Activated naive CD8-positive, alpha-beta T cell treated with anti-CD3 and anti-CD28 coated beads, Interleukin-2, amount 10 ng/mL, durations not matched to agents 7 days and 5 days (primary cell): ENCODE results near the gene SLC3A2. TPM values are rescaled to one million over a fixed set of nuclear protein-coding genes. Genes with fewer than 3 reads are reported as not detected.
A peak's percentile ranks its signal among the peaks of the same experiment; 100 is the strongest.
"Not testable (repeated sequence)": the region's sequence is repeated elsewhere in the genome, so short reads cannot be mapped to it uniquely, and the experiment has no call there.

Experiments
- ATAC-seq: fragments of 150-1000 bp; cut with Tn5 transposase; one replicate; pipeline ENCODE4 v1.10.0; 2021; ENCODE audit warnings: low read depth, moderate library complexity
- POLR2A ChIA-PET: fragments of 350-600 bp; sonication (Branson Sonifier 250); formaldehyde crosslinking; loops from one replicate; lab custom pipeline; 2021; ENCODE audit warnings: antibody characterized with exemption; lab: Charles Lee
- DNase-seq: peaks from one replicate; pipeline ENCODE4 v3.0.0; 2021
- H3K27ac Mint-ChIP-seq: one replicate; pipeline ENCODE4 v1.8.0; 2022; ENCODE audit warnings: mild to moderate bottlenecking, mixed read lengths
- H3K27me3 Mint-ChIP-seq: one replicate; pipeline ENCODE4 v1.8.0; 2022; ENCODE audit warnings: mild to moderate bottlenecking, moderate library complexity, mixed read lengths
- H3K36me3 Mint-ChIP-seq: one replicate; pipeline ENCODE4 v1.8.0; 2021; ENCODE audit warnings: mild to moderate bottlenecking, mixed read lengths
- H3K4me1 Mint-ChIP-seq: one replicate; pipeline ENCODE4 v1.8.0; 2021; ENCODE audit warnings: mixed read lengths
- H3K4me3 Mint-ChIP-seq: one replicate; pipeline ENCODE4 v1.8.0; 2022; ENCODE audit warnings: mild to moderate bottlenecking, moderate library complexity, mixed read lengths
- H3K9me3 Mint-ChIP-seq: one replicate; pipeline ENCODE4 v1.8.0; 2021; ENCODE audit warnings: mixed read lengths
- total RNA-seq, 2 experiments: library from RNA; stranded (reverse); gene quantifications; one replicate each; pipeline ENCODE4 v1.2.3, GENCODE V29; 2021

SLC3A2 gene
- total RNA-seq, 2 experiments from 2014 or later, result 222 to 228 TPM

DNA sequence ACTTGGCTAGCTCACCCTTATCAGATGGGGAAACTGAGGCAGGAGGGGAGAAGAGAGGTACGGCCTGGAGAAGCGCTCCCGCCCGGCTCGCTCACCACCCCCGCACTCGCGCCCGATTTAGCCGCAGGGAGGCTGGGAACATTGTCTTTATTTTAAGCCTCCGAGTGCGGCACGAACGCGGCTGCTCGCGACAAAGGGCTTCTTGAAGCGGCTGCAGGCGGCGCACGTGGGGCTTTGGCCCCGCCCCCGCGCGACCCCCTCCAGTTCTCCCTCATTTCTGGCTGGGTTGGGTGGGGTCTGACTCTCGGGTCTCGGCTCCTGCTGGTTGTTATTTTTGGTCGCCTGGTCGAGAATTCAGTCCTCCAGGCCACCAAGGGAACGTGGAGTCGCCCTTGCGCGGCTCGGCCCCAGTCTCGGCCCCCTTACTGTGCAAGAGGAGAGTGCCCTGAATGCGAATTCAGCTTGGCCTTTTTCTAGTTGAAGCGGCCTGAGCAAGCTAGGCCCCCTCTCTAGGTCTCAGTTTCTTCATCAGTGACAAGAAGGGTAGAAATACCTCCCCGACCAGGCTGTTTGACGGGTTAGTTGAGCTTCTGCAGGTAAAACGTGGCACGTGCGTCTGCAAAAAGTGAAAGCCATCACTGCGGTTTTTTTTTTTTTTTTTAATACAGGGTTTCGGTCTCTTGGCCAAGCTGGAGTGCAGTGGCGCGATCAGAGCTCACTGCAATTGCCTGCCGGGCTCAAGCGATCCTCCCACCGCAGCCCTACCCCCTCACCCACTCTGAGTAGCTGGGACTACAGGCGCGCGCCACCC is 43.1 kb downstream of the SLC3A2 start:
- no peaks in the 10 kb centered on the region for H3K9me3 Mint-ChIP-seq
- no peaks in the 10 kb centered on the region for H3K36me3 Mint-ChIP-seq
- peak overlapping the region; percentile 60 for H3K4me3 Mint-ChIP-seq
- POLR2A ChIA-PET, result interaction anchor here (0.6 to 1.0 kb wide), 3 partner anchors 34 to 367 kb away, joined by 3 to 5 read pairs (median 4); no protein-coding TSS in a partner anchor
- H3K4me1 Mint-ChIP-seq, result peaks cover 12% of the 10 kb centered on the region
- DNase-seq (no peak), ATAC-seq (no peak)
- H3K27me3 Mint-ChIP-seq, result peaks cover 82% of the 10 kb centered on the region
- H3K27ac Mint-ChIP-seq, result no peak overlapping the region

DNA sequence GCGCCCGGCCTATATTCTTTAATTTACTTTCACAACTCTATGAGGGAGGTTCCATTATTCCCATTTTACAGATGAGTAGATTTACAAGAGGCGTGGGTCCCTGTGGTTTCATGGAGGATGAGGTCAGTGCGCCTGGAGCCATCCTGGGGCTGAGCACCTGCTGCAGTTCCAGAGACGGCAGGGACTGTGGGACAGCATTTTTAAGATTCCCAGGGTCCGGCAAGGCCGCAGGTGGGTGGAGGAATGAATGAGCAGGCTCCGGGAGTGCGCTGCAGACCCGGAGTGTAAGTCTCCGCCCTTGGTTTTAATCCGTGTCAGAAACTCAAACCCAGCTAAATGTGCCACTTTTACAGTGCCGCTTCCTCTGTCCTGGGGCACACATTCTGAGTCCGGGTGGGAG is 44.6 kb downstream of the SLC3A2 start:
- no peaks in the 10 kb centered on the region for H3K9me3 Mint-ChIP-seq
- DNase-seq, result no peak
- H3K4me3 Mint-ChIP-seq, result peak overlapping the region; percentile 52
- peak overlapping the region; percentile 16 for H3K27ac Mint-ChIP-seq
- H3K36me3 Mint-ChIP-seq, result no peaks in the 10 kb centered on the region
- POLR2A ChIA-PET, result no interaction called here
- H3K4me1 Mint-ChIP-seq, result peaks cover 12% of the 10 kb centered on the region
- no peak for ATAC-seq
- H3K27me3 Mint-ChIP-seq, result peaks cover 88% of the 10 kb centered on the region

DNA sequence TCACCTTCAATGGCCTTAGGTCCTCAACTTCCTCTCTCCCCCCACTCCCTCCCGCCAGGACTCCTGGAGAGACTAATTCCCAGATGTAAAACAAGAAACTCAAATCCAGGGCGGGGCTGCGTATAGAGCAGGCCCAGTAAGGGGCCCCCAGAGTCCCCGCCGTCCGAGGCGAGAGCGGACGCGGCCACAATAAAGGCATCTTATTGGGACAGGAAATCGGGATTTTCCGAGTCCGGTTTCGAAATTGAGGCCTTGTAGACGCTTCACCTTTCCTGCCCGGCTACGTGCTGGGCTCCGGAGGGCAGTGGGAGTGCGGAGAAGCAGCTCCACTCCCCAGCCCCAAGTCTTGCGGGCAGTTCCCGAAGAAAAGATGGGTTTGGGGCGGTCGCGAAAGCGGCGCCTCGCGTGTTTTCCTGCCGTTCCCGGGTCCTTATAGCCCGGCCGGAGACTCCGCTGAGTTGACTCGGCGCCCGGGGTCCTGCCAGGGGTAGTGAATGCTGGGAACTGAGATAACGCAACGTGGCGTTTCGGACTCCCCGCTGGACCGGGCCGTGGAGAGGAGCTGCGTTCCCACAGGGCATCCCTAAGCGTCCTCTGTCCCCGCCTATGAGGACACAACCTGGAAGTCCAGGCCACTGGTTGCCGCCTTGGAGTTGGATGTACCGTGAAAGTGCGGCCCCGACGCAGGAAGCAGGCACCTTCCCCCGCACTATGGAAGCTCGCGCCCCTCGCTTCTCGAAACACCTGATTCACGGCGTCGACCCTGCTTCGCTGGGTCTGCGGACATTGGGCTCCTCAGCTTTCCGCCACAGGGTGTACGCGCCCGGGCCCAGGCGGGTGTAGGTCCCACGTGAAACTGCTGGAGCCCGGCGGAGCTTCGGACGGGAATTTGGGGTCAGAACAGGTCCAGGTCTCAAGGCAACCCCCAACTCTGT is 45.3 kb downstream of the SLC3A2 start:
- POLR2A ChIA-PET, result no interaction called here
- Mint-ChIP-seq H3K36me3 (no peaks in the 10 kb centered on the region), H3K9me3 (no peaks in the 10 kb centered on the region), H3K4me3 (peak overlapping the region; percentile 52), H3K4me1 (peaks cover 12% of the 10 kb centered on the region), H3K27me3 (peaks cover 90% of the 10 kb centered on the region), H3K27ac (peak overlapping the region; percentile 16)
- DNase-seq (peak; percentile 40), ATAC-seq (peak; percentile 10)

DNA sequence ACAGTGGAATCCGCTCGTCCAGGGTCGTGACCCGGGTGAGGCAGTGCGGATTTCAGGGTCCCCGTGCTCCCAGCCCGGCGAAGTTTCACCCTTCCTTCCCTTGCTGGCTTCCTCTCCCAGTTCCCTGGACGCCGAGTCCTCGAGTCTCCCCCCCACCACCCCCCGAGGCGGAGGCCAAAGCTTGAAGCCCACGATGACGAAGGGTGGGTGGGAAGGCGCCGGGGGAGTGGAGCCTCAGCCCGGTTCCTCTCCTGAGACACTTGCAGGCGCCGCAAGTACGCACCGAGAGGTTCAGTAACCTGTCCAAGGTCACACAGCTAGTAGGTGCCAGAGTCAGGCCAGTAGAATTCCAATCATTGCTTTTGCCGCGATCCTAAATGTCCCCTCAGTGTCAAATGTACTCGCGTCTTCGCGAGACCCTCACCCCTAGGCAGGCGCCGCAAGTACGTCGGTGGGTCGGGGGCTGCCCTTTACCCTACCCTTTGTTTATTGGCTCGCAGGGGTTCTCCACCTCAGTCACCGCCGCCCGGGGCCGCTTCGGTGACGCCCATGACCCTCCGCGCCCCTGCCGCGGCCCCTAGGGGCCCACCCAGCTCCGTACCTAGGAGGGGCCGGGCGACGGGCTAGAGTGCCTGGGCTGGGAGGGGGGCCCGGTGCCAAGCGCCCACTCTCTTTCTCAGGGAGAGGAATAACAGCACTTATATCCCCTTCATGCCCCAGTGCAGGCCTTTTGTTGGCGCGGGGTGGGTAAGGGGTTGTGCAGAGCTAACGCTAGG is 46.2 kb downstream of the SLC3A2 start:
- H3K36me3 Mint-ChIP-seq, result no peaks in the 10 kb centered on the region
- DNase-seq (no peak), ATAC-seq (no peak)
- POLR2A ChIA-PET, result no interaction called here
- H3K27ac Mint-ChIP-seq, result no peak overlapping the region
- no peak overlapping the region for H3K4me3 Mint-ChIP-seq
- peaks cover 82% of the 10 kb centered on the region for H3K27me3 Mint-ChIP-seq
- peaks cover 12% of the 10 kb centered on the region for H3K4me1 Mint-ChIP-seq
- no peaks in the 10 kb centered on the region for H3K9me3 Mint-ChIP-seq

DNA sequence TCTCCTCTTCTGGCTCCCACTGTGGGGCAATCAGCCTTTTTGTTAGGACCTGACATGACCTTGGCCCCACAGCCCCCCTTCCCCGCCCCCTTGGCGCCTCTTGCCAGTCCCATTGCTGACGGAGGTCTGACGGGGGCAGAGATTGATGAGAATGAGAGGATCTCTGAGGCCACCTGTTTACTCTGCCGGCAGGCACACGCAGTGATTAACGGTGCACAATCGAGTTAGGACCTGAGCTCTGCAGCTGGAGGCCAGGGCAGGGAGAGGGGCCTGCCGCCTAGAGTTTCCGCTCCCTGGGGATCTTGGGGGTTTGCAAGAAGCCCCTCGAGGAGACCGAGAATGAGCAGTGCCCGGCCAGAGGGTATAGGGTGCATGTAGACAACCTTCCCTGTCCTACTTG is 47.3 kb downstream of the SLC3A2 start:
- Mint-ChIP-seq H3K9me3 (no peaks in the 10 kb centered on the region), H3K36me3 (no peaks in the 10 kb centered on the region), H3K4me1 (peaks cover 12% of the 10 kb centered on the region), H3K27ac (no peak overlapping the region), H3K4me3 (no peak overlapping the region), H3K27me3 (peaks cover 73% of the 10 kb centered on the region)
- ATAC-seq (no peak), DNase-seq (no peak)
- POLR2A ChIA-PET, result no interaction called here

DNA sequence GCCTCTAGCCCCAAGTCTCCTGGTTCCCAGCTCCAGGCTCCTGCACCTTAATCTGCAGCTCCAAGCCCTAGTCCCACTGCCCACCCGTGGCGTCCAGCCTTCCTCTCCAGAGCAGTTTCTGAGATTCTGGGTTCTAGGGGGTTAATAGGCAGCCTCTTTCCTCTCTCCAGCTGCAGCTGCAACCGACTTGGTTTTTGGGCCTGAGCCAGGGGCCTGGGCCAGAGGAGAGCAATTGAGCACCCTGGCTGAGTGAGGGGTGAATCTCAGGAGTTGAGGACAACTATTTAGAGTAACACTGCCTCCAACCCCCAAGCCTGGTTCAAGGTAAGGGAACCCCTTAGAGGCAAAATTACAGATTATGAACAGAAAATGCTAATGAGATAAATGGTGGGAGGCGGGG is 49.5 kb downstream of the SLC3A2 start:
- ATAC-seq, result no peak
- peaks cover 6% of the 10 kb centered on the region for H3K4me1 Mint-ChIP-seq
- no peaks in the 10 kb centered on the region for H3K36me3 Mint-ChIP-seq
- H3K4me3 Mint-ChIP-seq, result no peak overlapping the region
- POLR2A ChIA-PET, result no interaction called here
- peaks cover 51% of the 10 kb centered on the region for H3K27me3 Mint-ChIP-seq
- DNase-seq, result no peak
- H3K9me3 Mint-ChIP-seq, result no peaks in the 10 kb centered on the region
- H3K27ac Mint-ChIP-seq, result no peak overlapping the region

DNA sequence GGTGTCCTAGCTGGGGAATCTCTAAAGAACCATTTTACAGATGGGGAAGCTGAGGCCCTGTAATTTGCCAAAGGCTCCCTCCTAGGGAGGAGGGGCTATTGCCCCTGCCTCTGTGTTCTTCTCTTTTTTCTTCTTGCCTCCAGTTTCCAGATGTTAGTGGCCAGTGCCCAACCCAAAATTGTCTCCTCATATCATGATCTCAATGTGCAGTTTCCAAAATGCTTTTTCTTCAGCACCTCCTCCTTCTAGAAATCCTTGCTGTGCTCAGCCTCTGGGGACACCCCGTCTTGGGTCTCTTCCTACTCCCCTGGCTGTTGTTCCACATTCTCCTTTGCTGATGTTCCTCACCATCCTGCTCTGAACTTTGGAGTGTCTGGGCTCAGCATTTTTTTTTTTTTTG is 50.0 kb downstream of the SLC3A2 start:
- no peak for DNase-seq
- no peak overlapping the region for H3K4me3 Mint-ChIP-seq
- no peak overlapping the region for H3K27ac Mint-ChIP-seq
- H3K27me3 Mint-ChIP-seq, result peaks cover 46% of the 10 kb centered on the region
- POLR2A ChIA-PET, result no interaction called here
- no peaks in the 10 kb centered on the region for H3K36me3 Mint-ChIP-seq
- no peak for ATAC-seq
- H3K4me1 Mint-ChIP-seq, result peaks cover 2% of the 10 kb centered on the region
- H3K9me3 Mint-ChIP-seq, result no peaks in the 10 kb centered on the region

DNA sequence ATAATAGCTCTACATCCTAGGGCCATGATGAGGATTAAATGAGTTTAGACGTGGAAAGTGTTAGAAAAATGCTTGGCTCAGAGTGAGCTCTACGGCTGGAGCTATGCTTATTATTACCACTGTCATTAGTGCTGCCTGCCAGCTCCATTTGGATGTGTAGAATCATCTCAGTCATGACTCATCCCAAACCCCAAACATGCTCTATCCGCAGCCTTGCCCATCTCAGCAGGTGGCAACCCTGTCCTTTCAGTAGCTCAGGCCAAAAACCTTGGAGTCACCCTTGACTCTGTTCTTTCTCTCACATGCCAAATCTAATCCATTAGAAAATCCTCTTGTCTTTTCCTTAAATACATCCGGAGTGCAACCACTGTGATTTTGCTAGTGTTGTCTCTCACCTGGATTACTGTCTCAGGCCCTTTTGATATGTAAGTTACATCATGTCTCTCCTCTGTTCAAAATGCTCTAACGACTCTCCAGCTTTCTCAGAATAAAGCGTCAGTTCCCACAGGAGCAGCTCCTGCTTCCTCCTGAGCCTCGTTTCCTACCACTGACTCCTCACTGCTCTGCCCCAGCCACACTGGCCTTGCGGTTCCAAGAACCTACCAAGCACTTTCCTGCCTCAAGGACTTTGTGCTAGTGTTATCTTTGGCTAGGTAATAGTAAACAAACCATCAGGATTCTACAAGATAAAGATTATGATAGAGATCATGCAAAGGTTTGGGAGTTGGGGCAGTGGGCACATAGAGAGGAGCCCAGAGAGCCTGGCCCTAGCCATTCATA is 51.0 kb downstream of the SLC3A2 start:
- Mint-ChIP-seq H3K4me3 (no peak overlapping the region), H3K4me1 (no peaks in the 10 kb centered on the region), H3K36me3 (no peaks in the 10 kb centered on the region), H3K27ac (no peak overlapping the region), H3K9me3 (no peaks in the 10 kb centered on the region), H3K27me3 (peaks cover 36% of the 10 kb centered on the region)
- ATAC-seq (no peak), DNase-seq (no peak)
- POLR2A ChIA-PET, result no interaction called here

DNA sequence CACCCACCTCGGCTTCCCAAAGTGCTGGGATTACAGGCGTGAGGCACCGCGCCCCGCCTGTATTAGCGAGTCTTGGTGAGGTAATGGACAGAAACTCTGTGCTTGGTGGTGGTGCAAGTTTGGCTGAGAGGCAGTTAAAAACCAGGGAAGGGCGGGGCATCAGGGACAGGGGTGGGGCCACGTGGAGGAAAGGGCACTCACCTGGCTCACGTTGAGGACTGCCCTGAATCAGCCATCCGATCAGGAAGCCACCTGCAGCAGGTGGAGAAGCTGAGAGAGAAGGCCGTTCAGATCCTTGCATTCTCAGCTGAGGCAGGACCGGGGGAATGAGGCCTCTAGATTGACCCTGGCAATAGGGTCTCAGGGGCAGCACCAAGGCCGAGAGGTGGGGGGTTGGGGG is 52.6 kb downstream of the SLC3A2 start:
- Mint-ChIP-seq H3K36me3 (no peaks in the 10 kb centered on the region), H3K27ac (no peak overlapping the region), H3K4me3 (no peak overlapping the region), H3K27me3 (peaks cover 24% of the 10 kb centered on the region), H3K4me1 (no peaks in the 10 kb centered on the region), H3K9me3 (peaks cover 4% of the 10 kb centered on the region)
- DNase-seq, result no peak
- POLR2A ChIA-PET, result no interaction called here
- no peak for ATAC-seq

DNA sequence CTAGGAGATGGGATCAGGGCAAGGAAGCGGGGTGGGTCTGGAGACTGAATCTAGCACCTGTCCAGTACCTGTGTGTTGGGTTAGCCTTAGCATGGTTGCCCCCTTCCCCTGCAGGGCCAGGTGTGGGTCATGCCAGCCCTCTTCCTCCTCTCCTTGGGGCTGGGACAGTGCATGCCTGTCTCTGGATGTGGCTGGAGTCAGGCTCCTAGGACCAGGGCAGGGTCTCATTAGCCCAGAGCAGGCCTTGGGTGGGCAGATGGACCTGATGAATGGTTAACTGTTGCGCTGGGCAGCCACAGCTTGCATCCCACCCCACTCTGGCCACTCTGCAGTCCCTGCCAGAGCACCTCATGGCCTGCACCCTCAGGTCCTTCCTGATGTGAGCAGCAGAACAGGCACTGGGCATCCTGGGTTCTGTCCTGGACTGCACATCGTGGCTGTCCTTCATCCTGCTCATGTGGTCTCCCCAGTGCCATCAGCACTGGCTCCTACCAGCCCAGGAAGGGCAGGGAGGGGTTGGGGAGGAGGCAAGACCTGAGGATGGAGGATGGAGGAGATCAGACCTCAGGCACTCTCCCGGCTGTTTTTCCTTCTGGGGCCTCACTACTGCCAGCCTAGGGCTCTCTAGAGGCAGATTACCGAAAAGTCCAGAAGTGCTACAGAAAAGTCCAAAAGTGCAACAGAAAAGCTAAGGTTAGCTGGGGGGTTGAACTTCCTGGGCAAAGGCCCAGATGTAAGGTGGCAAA is 53.2 kb downstream of the SLC3A2 start:
- H3K9me3 Mint-ChIP-seq, result peaks cover 4% of the 10 kb centered on the region
- no peaks in the 10 kb centered on the region for H3K4me1 Mint-ChIP-seq
- ATAC-seq (no peak), DNase-seq (no peak)
- no peaks in the 10 kb centered on the region for H3K36me3 Mint-ChIP-seq
- no peak overlapping the region for H3K27ac Mint-ChIP-seq
- no peak overlapping the region for H3K4me3 Mint-ChIP-seq
- POLR2A ChIA-PET, result no interaction called here
- peaks cover 18% of the 10 kb centered on the region for H3K27me3 Mint-ChIP-seq

DNA sequence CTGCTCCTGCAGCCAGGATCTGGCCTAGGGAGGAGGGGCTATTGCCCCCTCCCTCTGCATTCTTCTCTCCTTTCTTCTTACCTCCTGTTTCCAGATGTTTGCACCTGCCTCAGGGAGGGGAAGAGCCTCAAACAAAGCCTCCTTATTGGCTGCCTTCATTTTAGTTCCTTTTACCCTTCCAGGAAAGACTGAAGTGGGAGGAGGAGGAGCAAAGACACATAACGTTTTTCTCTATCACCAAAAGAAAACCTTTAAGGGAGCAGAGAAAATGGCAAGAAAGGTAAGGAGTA is 53.7 kb downstream of the SLC3A2 start:
- no peak for DNase-seq
- no peak for ATAC-seq
- H3K4me3 Mint-ChIP-seq, result no peak overlapping the region
- no peaks in the 10 kb centered on the region for H3K36me3 Mint-ChIP-seq
- peaks cover 12% of the 10 kb centered on the region for H3K27me3 Mint-ChIP-seq
- H3K27ac Mint-ChIP-seq, result no peak overlapping the region
- H3K4me1 Mint-ChIP-seq, result no peaks in the 10 kb centered on the region
- H3K9me3 Mint-ChIP-seq, result peaks cover 4% of the 10 kb centered on the region
- POLR2A ChIA-PET, result no interaction called here

DNA sequence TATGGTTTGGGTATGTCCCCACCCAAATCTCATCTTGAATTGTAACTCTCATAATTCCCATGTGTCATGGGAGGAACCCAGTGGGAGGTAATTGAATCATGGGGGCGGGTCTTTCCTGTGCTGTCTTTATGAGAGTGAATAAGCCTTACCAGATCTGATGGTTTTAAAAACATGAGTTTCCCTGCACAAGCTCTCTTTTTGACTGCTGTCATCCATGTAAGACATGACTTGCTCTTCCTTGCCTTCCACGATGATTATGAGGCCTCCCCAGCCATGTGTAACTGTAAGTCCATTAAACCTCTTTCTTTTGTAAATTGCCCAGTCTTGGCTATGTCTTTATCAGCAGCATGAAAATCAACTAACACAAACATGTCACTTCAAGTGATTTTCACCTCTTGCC is 56.8 kb downstream of the SLC3A2 start:
- POLR2A ChIA-PET, result not testable (repeated sequence)

More for the DNA sequence above, 56.8 kb downstream of the SLC3A2 start:
- H3K36me3 Mint-ChIP-seq, H3K27me3 Mint-ChIP-seq, DNase-seq, H3K27ac Mint-ChIP-seq, H3K4me1 Mint-ChIP-seq, H3K4me3 Mint-ChIP-seq, ATAC-seq, H3K9me3 Mint-ChIP-seq: not testable (repeated sequence)
